ENCODE data around the gene TSPAN6. TPM values are rescaled to one million over a fixed set of nuclear protein-coding genes. Genes with fewer than 3 reads are reported as not detected.

Gene TSPAN6
- total RNA-seq, 2 donors from 2014 or later, result 0.68 to 1.2 TPM

DNA sequence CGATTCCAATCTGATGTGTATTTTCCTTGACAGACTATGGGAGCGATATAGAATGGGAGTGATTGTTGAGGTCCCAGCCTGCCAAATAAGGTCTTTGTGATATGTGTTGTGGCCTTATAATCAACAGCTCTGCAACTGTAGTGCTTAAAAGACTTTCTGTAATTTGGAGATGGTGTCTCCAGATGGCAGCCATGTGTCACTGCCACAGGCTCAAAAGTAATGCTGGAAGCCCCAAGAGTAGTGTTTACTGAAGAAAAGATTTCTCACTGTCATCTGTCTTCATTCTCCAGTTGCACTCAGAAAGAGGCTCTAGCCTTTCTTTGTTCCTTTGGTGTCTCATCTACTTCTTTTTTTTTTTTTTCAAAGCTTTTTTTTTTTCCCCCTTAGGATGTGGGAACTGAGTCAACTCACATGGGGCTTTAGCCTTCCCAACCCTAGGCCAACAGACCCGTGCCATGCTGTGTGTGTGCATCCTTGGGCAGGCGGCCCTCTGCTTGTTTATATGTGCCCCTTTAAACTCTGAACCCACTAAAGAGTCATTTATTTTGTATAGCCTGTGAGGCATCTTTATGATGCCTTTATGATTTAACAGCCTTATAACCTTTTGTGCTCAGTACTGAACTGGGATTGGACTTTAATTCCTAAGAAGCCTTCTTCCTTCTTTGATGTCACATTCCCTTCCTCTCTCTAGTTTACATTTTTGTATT, 23.0 kb upstream of the TSPAN6 start:
- ATAC-seq (no peak), DNase-seq (no peak)

DNA sequence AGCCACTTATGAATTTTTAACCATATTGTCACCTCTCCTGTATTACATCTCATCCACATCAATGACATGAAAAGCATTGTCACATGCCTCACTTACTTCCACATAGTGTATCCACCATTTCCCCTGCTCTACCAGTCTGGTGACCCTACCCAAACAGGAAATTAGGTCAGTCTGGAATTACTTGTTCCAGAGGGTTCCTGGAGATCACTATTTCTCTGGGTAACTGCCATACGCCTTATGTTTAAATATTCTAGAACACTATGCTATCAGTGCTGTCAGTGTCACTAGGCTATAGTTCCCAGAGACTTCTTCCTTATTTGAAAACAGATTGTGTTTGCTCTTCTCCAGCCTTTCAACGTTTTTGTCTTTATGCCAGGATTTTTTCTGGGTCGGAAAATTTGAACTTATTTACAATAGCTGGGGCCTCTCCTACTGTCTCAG, 22.4 kb upstream of the TSPAN6 start:
- no peak overlapping the region for H3K27ac Mint-ChIP-seq
- H3K4me1 Mint-ChIP-seq, result no peaks in the 10 kb centered on the region
- peaks cover 11% of the 10 kb centered on the region for H3K27me3 Mint-ChIP-seq
- no peak for DNase-seq
- no peaks in the 10 kb centered on the region for H3K36me3 Mint-ChIP-seq (ENCODE audit: low read depth)
- no peak overlapping the region for H3K4me3 Mint-ChIP-seq
- ATAC-seq, result no peak
- H3K9me3 ChIP-seq (ENCODE audit: control insufficient read depth, low read length, poor library complexity, severe bottlenecking), result no peaks in the 10 kb centered on the region

More for the DNA sequence above, 23.0 kb upstream of the TSPAN6 start:
- no peaks in the 10 kb centered on the region for H3K9me3 ChIP-seq (ENCODE audit: control insufficient read depth, low read length, poor library complexity, severe bottlenecking)
- Mint-ChIP-seq H3K4me3 (no peak overlapping the region), H3K4me1 (no peaks in the 10 kb centered on the region), H3K27ac (no peak overlapping the region), H3K27me3 (peaks cover 14% of the 10 kb centered on the region), H3K36me3 (ENCODE audit: low read depth) (no peaks in the 10 kb centered on the region)

- no peaks in the 10 kb centered on the region for H3K9me3 ChIP-seq (ENCODE audit: control insufficient read depth, low read length, poor library complexity, severe bottlenecking)
- Mint-ChIP-seq H3K4me1 (peaks cover 3% of the 10 kb centered on the region), H3K4me3 (no peak overlapping the region), H3K27ac (no peak overlapping the region), H3K36me3 (ENCODE audit: low read depth) (no peaks in the 10 kb centered on the region), H3K27me3 (peaks cover 4% of the 10 kb centered on the region)
- DNase-seq (no peak), ATAC-seq (no peak)
These were observed 17.7 kb upstream of the TSPAN6 start for GRCh38 chrX:100654261-100654660.

- peaks cover 4% of the 10 kb centered on the region for H3K27me3 Mint-ChIP-seq
- H3K4me1 Mint-ChIP-seq, result peaks cover 3% of the 10 kb centered on the region
- H3K27ac Mint-ChIP-seq, result no peak overlapping the region
- no peaks in the 10 kb centered on the region for H3K9me3 ChIP-seq (ENCODE audit: control insufficient read depth, low read length, poor library complexity, severe bottlenecking)
- H3K4me3 Mint-ChIP-seq, result no peak overlapping the region
- no peaks in the 10 kb centered on the region for H3K36me3 Mint-ChIP-seq (ENCODE audit: low read depth)
- ATAC-seq, result no peak
- DNase-seq, result no peak
These were observed 15.7 kb upstream of the TSPAN6 start for GRCh38 chrX:100652266-100652665.

DNA sequence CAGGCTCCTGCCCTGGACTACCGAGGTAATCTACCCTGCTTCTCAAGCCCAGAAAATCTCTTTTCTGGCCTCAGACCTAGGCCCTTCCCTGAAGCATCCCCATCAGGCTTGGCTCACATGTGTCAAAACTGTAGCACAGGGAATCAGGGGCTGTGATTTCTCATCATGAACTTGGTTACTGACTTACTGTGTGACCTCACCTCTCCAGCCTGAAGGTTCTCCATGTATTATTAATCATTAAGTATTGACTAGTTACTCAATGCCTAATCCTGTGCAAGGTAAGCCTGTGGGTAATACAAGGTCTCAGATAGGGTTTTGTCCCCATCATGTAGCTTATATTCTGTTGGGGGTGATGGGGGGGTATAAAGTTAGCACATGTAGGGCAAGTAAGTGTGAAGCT, 14.2 kb upstream of the TSPAN6 start:
- Mint-ChIP-seq H3K36me3 (ENCODE audit: low read depth) (no peaks in the 10 kb centered on the region), H3K4me3 (no peak overlapping the region), H3K4me1 (peaks cover 3% of the 10 kb centered on the region), H3K27me3 (peaks cover 4% of the 10 kb centered on the region), H3K27ac (no peak overlapping the region)
- ATAC-seq, result no peak
- H3K9me3 ChIP-seq (ENCODE audit: control insufficient read depth, low read length, poor library complexity, severe bottlenecking), result no peaks in the 10 kb centered on the region
- DNase-seq, result no peak

DNA sequence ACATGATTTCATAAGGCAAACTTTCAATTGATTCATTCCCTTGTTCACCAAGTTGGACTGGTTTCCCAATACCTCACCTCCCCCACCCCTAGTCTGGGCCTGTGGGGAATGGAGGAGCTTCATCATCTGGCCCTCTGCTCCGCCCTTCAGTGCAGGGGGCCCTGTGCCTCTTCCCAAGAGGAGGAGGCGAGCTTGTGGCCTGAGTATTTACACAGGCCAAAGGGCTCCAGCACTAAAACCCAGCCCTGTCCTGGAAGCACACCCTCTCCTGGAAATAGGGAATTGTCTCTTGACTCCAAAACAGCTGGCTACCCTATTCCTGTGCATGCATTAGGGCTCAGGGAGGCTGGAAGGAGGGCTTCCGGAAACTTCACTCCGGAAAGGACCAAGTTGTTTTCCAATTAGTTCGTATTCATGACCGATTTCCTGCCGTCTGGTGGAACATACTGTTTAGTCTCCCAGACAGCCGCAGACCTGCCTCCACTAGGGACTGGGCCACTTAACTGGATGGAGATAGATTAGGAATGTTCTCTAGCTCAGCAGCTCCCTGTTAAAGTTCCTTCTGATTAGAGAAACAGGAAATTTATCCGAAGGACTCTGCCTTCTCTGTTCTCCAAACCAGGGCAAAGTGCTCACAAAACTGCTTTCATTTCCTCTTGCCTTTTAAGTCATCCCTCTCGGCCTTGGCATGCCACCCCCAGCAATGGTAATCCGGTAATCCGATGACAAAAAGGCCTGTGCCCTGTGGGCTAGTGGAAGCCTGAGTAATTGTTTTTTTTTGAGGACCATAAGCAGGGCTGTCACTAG, 13.1 kb upstream of the TSPAN6 start:
- ATAC-seq (no peak), DNase-seq (no peak)
- H3K27me3 Mint-ChIP-seq, result peaks cover 5% of the 10 kb centered on the region
- H3K4me3 Mint-ChIP-seq, result no peak overlapping the region
- H3K4me1 Mint-ChIP-seq, result peaks cover 3% of the 10 kb centered on the region
- H3K27ac Mint-ChIP-seq, result no peak overlapping the region
- H3K36me3 Mint-ChIP-seq (ENCODE audit: low read depth), result peaks cover 2% of the 10 kb centered on the region
- H3K9me3 ChIP-seq (ENCODE audit: control insufficient read depth, low read length, poor library complexity, severe bottlenecking), result no peaks in the 10 kb centered on the region

DNA sequence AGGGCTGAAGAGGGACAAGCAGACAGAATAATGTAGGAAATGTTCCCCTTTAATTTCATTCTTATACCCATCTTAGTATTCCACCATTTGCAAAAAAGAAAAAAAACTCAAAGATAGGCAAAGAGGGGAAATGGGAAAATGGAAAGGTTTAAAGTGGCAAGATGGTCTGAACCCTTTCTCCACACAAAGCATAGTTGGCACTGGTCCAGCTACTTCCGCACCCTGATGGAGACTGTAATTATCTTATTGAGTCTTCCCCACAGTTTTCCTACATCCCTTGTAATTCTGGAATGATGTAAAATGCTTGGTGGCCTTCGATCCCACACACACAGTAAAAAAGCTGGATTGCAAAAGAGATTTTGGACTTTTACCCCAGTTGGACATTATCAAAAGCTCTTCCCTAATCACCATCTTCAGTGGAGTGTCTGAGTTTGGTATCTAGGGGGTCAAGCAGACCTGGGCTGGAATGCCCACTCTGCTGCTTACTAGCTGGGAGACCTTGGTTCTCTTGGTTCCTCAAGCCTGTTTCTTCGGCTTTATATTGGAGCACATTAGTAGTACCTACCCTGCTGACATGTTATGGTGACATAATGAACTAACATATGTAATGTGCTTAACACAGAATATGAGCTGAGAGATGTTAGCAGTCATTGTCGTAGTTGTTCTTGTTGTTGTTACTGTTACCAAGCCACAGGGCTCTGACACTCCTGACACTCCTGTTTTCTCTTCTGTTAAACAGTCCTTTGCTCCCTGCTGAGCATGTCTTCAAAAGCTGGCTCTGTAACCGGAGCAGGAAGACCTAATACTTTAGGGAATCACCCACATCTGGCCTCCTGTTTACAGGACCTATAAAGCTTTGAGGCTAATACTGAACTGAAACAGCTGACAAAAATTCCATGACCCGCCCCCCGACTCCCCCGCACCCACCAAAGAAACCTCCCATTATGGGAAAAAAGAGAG, 12.1 kb upstream of the TSPAN6 start:
- DNase-seq (no peak), ATAC-seq (no peak)
- Mint-ChIP-seq H3K4me1 (peaks cover 3% of the 10 kb centered on the region), H3K36me3 (ENCODE audit: low read depth) (peaks cover 5% of the 10 kb centered on the region), H3K27ac (no peak overlapping the region), H3K27me3 (peaks cover 13% of the 10 kb centered on the region), H3K4me3 (no peak overlapping the region)
- no peaks in the 10 kb centered on the region for H3K9me3 ChIP-seq (ENCODE audit: control insufficient read depth, low read length, poor library complexity, severe bottlenecking)

DNA sequence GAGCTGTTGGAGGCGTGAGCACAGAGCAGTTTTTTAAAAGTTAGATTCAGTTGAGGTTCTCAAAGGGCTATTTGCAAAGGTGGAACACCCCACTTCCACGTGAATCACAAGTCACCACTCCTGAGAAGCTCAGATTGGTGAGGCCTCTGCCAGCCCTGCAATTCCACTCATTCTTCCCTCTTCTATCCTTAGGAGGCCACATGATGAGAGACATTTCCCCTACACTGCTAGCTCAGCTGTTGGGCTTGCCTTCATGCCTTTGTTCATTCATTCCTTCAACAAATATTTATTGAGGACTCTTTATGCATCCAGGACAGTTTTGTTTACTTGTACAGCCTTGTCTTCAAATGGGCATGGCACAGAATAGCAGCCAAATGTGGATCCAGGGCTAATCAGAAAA, 11.1 kb upstream of the TSPAN6 start:
- ATAC-seq (no peak), DNase-seq (no peak)
- Mint-ChIP-seq H3K4me1 (peaks cover 3% of the 10 kb centered on the region), H3K27ac (no peak overlapping the region), H3K27me3 (peaks cover 10% of the 10 kb centered on the region), H3K4me3 (no peak overlapping the region), H3K36me3 (ENCODE audit: low read depth) (peaks cover 5% of the 10 kb centered on the region)
- H3K9me3 ChIP-seq (ENCODE audit: control insufficient read depth, low read length, poor library complexity, severe bottlenecking), result no peaks in the 10 kb centered on the region

- H3K4me1 Mint-ChIP-seq, result peaks cover 3% of the 10 kb centered on the region
- H3K27ac Mint-ChIP-seq, result no peak overlapping the region
- DNase-seq (no peak), ATAC-seq (no peak)
- peaks cover 16% of the 10 kb centered on the region for H3K27me3 Mint-ChIP-seq
- peaks cover 5% of the 10 kb centered on the region for H3K36me3 Mint-ChIP-seq (ENCODE audit: low read depth)
- H3K4me3 Mint-ChIP-seq, result no peak overlapping the region
- H3K9me3 ChIP-seq (ENCODE audit: control insufficient read depth, low read length, poor library complexity, severe bottlenecking), result no peaks in the 10 kb centered on the region
These were observed 10.5 kb upstream of the TSPAN6 start for GRCh38 chrX:100647095-100647494.

- no peaks in the 10 kb centered on the region for H3K9me3 ChIP-seq (ENCODE audit: control insufficient read depth, low read length, poor library complexity, severe bottlenecking)
- peaks cover 25% of the 10 kb centered on the region for H3K27me3 Mint-ChIP-seq
- H3K4me3 Mint-ChIP-seq, result no peak overlapping the region
- H3K27ac Mint-ChIP-seq, result no peak overlapping the region
- peaks cover 5% of the 10 kb centered on the region for H3K36me3 Mint-ChIP-seq (ENCODE audit: low read depth)
- no peaks in the 10 kb centered on the region for H3K4me1 Mint-ChIP-seq
- no peak for ATAC-seq
- DNase-seq, result no peak
These were observed 8.5 kb upstream of the TSPAN6 start for GRCh38 chrX:100645106-100645505.

DNA sequence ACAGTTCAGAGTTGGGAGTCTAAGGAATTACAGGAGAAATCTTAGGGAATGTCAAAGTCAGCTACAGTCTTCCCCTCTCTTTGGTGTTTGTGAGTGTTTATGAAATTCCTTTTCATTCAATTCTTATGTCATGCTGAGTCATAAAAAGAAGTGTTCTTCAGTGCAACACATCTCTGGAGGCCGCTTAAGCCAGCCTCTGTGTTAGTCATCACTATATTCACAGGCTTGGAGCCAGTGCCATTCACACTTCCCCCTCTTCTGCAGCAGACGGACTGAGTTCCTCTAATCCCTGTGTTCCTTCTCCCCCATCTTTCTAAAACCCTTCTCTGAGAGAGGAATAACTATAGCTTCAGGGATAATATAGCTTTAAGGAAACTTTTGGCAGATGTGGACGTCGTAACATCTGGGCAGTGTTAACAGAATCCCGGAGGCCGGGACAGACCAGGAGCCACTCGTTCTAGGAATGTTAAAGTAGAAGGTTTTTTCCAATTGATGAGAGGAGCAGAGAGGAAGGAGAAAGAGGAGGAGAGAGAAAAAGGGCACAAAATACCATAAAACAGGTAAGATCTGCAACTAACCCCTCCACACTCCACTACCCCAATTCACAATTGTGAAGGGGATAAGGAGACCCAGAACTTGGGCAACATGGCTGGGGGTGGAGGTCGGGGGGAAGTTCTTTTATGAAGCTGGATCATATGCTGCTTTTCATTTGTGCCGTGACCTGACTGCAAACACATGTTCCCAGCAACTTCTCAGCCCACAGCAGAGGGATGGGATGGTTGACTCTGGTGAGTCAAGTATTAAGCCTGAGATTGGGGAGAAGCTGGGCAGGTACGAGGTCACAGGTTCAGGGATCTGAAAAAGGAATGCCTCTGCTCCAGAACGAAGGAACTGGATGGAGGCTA, 7.6 kb upstream of the TSPAN6 start, which contains the start of gene SRPX2:
TSS of gene SRPX2 (plus strand) at position 244 of the 905 bp plus-strand sequence. CDS start 2,124 bp downstream, outside the sequence.
- no peak within 1 kb of the TSS for H3K4me3 Mint-ChIP-seq
- H3K27me3 Mint-ChIP-seq, result peaks cover 32% of the 10 kb centered on the region
- H3K36me3 Mint-ChIP-seq (ENCODE audit: low read depth), result peaks cover 7% of the 10 kb centered on the region
- no peak for ATAC-seq
- H3K27ac Mint-ChIP-seq, result no peak within 1 kb of the TSS
- H3K9me3 ChIP-seq (ENCODE audit: control insufficient read depth, low read length, poor library complexity, severe bottlenecking), result no peaks in the 10 kb centered on the region
- no peaks in the 10 kb centered on the region for H3K4me1 Mint-ChIP-seq
- DNase-seq, result no peak

DNA sequence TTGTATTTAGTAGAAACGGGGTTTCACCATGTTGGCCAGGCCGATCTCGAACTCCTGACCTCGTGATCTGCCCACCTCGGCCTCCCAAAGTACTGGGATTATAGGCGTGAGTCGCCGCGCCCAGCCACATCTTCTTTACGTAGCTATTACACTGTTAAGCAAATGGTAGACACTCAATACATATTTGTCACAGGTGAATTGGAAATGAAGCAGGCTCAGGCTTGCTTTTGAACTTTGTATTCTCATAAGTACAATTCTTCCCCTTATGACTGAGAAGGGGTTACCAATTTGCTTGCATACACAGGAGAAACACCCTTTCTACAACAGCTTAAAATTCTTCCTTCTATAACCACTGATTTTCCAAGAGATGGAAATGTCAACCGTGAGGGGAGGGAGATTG, 6.6 kb upstream of the TSPAN6 start:
- Mint-ChIP-seq H3K4me3 (no peak overlapping the region), H3K27ac (no peak overlapping the region), H3K36me3 (ENCODE audit: low read depth) (peaks cover 7% of the 10 kb centered on the region), H3K4me1 (no peaks in the 10 kb centered on the region), H3K27me3 (peaks cover 32% of the 10 kb centered on the region)
- DNase-seq (no peak), ATAC-seq (no peak)
- no peaks in the 10 kb centered on the region for H3K9me3 ChIP-seq (ENCODE audit: control insufficient read depth, low read length, poor library complexity, severe bottlenecking)
